Endothelial cell of umbilical vein (primary cell): ENCODE measurements around the gene MYO7B. TPM values are rescaled to one million over a fixed set of nuclear protein-coding genes. Genes with fewer than 3 reads are reported as not detected.

Experiments
- BruUV-seq: library from RNA; stranded (reverse); fragments of 400-500 nt; replicated peaks from 2 replicates; lab custom pipeline; 2021; lab: Mats Ljungman, UMichigan
- CTCF ChIA-PET: fragments of 300-600, 350-600 bp; sonication (Branson Sonifier 250); formaldehyde crosslinking; loops from one replicate; lab custom pipeline; 2021; ENCODE audit warnings: antibody characterized with exemption, inconsistent platforms; lab: Charles Lee
- POLR2A ChIA-PET: fragments of 300-600, 350-600 bp; sonication (Branson Sonifier 250); formaldehyde crosslinking; loops from one replicate; lab custom pipeline; 2021; ENCODE audit warnings: antibody characterized with exemption, inconsistent platforms; lab: Charles Lee
- DNase-seq: peaks from one replicate; pipeline ENCODE4 v3.0.0-alpha.2; 2011; ENCODE audit warnings: low read depth, low spot score
- FAIRE-seq: peaks from 2 replicates; lab custom pipeline; 2011; peaks lifted over from hg19 to GRCh38; lab: Jason Lieb, UNC
- H2AFZ ChIP-seq: 2 replicates; pipeline ENCODE4 v1.6.0; 2012; ENCODE audit warnings: low read depth, low read length, control low read depth, inconsistent platforms
- H3K27ac ChIP-seq: 2 replicates; pipeline ENCODE4 v1.5.1; 2011; ENCODE audit warnings: low read depth, mild to moderate bottlenecking, control low read depth, low read length, moderate library complexity; ENCODE audit not compliant: insufficient read depth
- H3K27me3 ChIP-seq, 2 experiments: 2 replicates each; pipeline versions ENCODE4 v1.6.0 to v1.6.1; 2011; ENCODE audit warnings: low read length in 2 of 2, mixed read lengths in 1 of 2; ENCODE audit not compliant: control insufficient read depth in 2 of 2, insufficient read depth in 2 of 2
- H3K36me3 ChIP-seq, 2 experiments: 2 replicates in 1 of 2; 3 replicates in 1 of 2; pipeline ENCODE4 v1.5.1; 2011; ENCODE audit warnings: low read length in 2 of 2, mild to moderate bottlenecking in 1 of 2, moderate library complexity in 1 of 2; ENCODE audit not compliant: control insufficient read depth in 2 of 2, insufficient read depth in 2 of 2; ENCODE audit errors: extremely low read depth in 1 of 2
- H3K4me1 ChIP-seq: 3 replicates; pipeline ENCODE4 v1.5.1; 2011; ENCODE audit warnings: mild to moderate bottlenecking, low read length; ENCODE audit not compliant: control insufficient read depth, insufficient read depth; ENCODE audit errors: extremely low read depth
- H3K4me2 ChIP-seq: 2 replicates; pipeline ENCODE4 v1.6.1; 2011; ENCODE audit warnings: low read length, control low read depth, mixed read lengths; ENCODE audit not compliant: insufficient read depth
- H3K4me3 ChIP-seq, 3 experiments: fragments of 200-600 bp in 1 of 3; sonication (generic), shearing (Covaris generic) in 1 of 3; replicated peaks in 1 of 3; 2 replicates each; pipeline ENCODE4 v1.5.1; 2011 to 2016; ENCODE audit warnings: control low read depth in 3 of 3, low read length in 3 of 3, mild to moderate bottlenecking in 2 of 3, inconsistent platforms in 1 of 3, low read depth in 1 of 3, moderate library complexity in 1 of 3; ENCODE audit not compliant: insufficient read depth in 1 of 3
- H3K79me2 ChIP-seq: 2 replicates; pipeline ENCODE4 v1.6.0; 2012; ENCODE audit warnings: low read length, inconsistent platforms; ENCODE audit not compliant: control insufficient read depth, insufficient read depth
- H3K9ac ChIP-seq: replicated peaks from 2 replicates; pipeline ENCODE3; 2011; ENCODE audit warnings: low read length, control low read depth; ENCODE audit not compliant: insufficient read depth; ENCODE audit errors: extremely low read depth
- H3K9me1 ChIP-seq: replicated peaks from 3 replicates; pipeline ENCODE4 v1.6.0; 2011; ENCODE audit warnings: mild to moderate bottlenecking, low read length; ENCODE audit not compliant: control insufficient read depth, insufficient read depth; ENCODE audit errors: extremely low read depth
- H3K9me3 ChIP-seq: replicated peaks from 2 replicates; pipeline ENCODE4 v1.5.1; 2012; ENCODE audit warnings: low read length, inconsistent platforms; ENCODE audit not compliant: control insufficient read depth, insufficient read depth
- H4K20me1 ChIP-seq: replicated peaks from 2 replicates; pipeline ENCODE3; 2011; ENCODE audit warnings: mild to moderate bottlenecking, low read length; ENCODE audit not compliant: control insufficient read depth, insufficient read depth; ENCODE audit errors: extremely low read depth
- EZH2 ChIP-seq: IDR thresholded peaks from 2 replicates; pipeline ENCODE4 v1.6.1; 2012; ENCODE audit warnings: borderline replicate concordance, low read depth, mild to moderate bottlenecking, moderate library complexity, low read length, inconsistent platforms; ENCODE audit not compliant: severe bottlenecking
- FOS ChIP-seq: IDR thresholded peaks from 2 replicates; pipeline ENCODE4 v1.6.1; 2011; ENCODE audit warnings: mild to moderate bottlenecking, low read length, moderate library complexity, borderline replicate concordance; ENCODE audit not compliant: insufficient read depth
- GATA2 ChIP-seq: IDR thresholded peaks from 2 replicates; pipeline ENCODE4 v1.7.0; 2011; ENCODE audit warnings: low read depth, mild to moderate bottlenecking, moderate library complexity, mixed read lengths, low read length; ENCODE audit not compliant: insufficient read length, insufficient read depth
- JUN ChIP-seq: IDR thresholded peaks from 2 replicates; pipeline ENCODE4 v1.6.1; 2011; ENCODE audit warnings: borderline replicate concordance, low read depth; ENCODE audit not compliant: insufficient read length, insufficient read depth
- MYC ChIP-seq: IDR thresholded peaks from one replicate; pipeline ENCODE4 v1.6.1; 2011; ENCODE audit warnings: mild to moderate bottlenecking, low read depth, low read length
- POLR2A ChIP-seq: IDR thresholded peaks from 2 replicates; pipeline ENCODE4 v1.6.1; 2012; ENCODE audit warnings: low read depth, mild to moderate bottlenecking, control low read depth, low read length
- POLR2AphosphoS5 ChIP-seq: IDR thresholded peaks from 2 replicates; pipeline ENCODE4 v1.6.1; 2012; ENCODE audit warnings: low read depth, mild to moderate bottlenecking, control low read depth, low read length, moderate library complexity; ENCODE audit not compliant: insufficient read depth
- dilution Hi-C: fragments of 300-500 bp; cut with MboI; formaldehyde crosslinking; loops from one replicate; pipeline ENCODE4 v1.15.0; 2019; ENCODE audit warnings: low sequenced_read_pairs; ENCODE audit not compliant: extremely low pct_ligation_motif_present
- intact Hi-C: fragments of 100-400 bp; cut with micrococcal nuclease; formaldehyde crosslinking; loops from one replicate; pipeline ENCODE4 v1.10.0; 2022
- polyA plus RNA-seq, 4 experiments: library from polyadenylated mRNA; depleted of rRNA in 3 of 4; stranded (reverse) in 3 of 4; unstranded in 1 of 4; fragments of >200 nt; gene quantifications; 2 replicates each; pipeline versions ENCODE4 v1.2.1 to v1.2.3, GENCODE V29; 2011 to 2012; ENCODE audit warnings: missing spikeins in 1 of 4
- total RNA-seq: library from RNA; stranded (reverse); gene quantifications from 2 replicates; pipeline ENCODE4 v1.2.3, GENCODE V29; 2021
- TF ChIP-seq, protein P1 (sequence below): IDR thresholded peaks from 2 replicates; pipeline ENCODE4 v1.6.1; 2011; ENCODE audit not compliant: insufficient read depth, insufficient read length
- TF ChIP-seq, protein P2 (sequence below), 2 donors: IDR thresholded peaks; 1 replicate in 1 of 2; 2 replicates in 1 of 2; pipeline ENCODE4 v1.5.1; 2011; ENCODE audit warnings: low read length in 2 of 2, mild to moderate bottlenecking in 2 of 2, moderate library complexity in 2 of 2, control low read depth in 1 of 2, inconsistent platforms in 1 of 2, low read depth in 1 of 2; ENCODE audit not compliant: insufficient read depth in 1 of 2; ENCODE audit errors: extremely low read depth in 1 of 2

MYO7B gene
- total and polyA plus RNA-seq, 2 donors (not counting 3 experiments of a cell fraction or from before 2014, with no cell fraction given), result 0.17 TPM; not detected in 1

DNA sequence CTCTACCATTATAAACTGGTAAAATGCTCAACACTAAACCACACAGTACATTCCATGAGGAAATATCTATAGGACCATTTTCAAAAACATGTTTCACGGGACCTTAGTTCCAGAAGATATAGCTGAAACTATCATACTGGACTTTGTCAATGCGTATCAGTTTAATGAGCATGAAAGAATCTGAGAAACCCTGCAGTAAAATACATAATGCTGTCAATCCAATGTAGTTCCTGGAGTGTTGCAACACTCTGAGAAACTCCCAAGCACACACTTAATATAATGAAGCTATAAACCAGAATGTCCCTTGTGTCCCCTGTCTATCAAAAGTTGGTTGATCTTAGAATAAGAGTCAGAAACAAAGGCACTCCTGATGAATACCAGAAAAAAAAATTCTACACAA is 25.4 kb upstream of the MYO7B start:
- no peaks in the 10 kb centered on the region for H4K20me1 ChIP-seq
- DNase-seq, result no peak
- H3K4me2 ChIP-seq, result no peak overlapping the region
- TF ChIP-seq, protein P1, sequence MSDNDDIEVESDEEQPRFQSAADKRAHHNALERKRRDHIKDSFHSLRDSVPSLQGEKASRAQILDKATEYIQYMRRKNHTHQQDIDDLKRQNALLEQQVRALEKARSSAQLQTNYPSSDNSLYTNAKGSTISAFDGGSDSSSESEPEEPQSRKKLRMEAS, result no peak
- TF ChIP-seq JUN, result no peak
- TF ChIP-seq POLR2AphosphoS5, result no peak
- no peak for TF ChIP-seq EZH2
- no peak for TF ChIP-seq GATA2
- no peak for TF ChIP-seq MYC
- TF ChIP-seq, protein P2, sequence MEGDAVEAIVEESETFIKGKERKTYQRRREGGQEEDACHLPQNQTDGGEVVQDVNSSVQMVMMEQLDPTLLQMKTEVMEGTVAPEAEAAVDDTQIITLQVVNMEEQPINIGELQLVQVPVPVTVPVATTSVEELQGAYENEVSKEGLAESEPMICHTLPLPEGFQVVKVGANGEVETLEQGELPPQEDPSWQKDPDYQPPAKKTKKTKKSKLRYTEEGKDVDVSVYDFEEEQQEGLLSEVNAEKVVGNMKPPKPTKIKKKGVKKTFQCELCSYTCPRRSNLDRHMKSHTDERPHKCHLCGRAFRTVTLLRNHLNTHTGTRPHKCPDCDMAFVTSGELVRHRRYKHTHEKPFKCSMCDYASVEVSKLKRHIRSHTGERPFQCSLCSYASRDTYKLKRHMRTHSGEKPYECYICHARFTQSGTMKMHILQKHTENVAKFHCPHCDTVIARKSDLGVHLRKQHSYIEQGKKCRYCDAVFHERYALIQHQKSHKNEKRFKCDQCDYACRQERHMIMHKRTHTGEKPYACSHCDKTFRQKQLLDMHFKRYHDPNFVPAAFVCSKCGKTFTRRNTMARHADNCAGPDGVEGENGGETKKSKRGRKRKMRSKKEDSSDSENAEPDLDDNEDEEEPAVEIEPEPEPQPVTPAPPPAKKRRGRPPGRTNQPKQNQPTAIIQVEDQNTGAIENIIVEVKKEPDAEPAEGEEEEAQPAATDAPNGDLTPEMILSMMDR (IDR thresholded peaks at IDR 0.05; ENCODE audit: extremely low read depth in 1 of 2, insufficient read depth in 1 of 2, low read depth in 1 of 2, low read length in 2 of 2), result no peak
- no peak for TF ChIP-seq FOS
- TF ChIP-seq POLR2A, result no peak
- no peaks in the 10 kb centered on the region for H3K27me3 ChIP-seq
- dilution Hi-C loops, result no loop called here
- ChIA-PET CTCF (no interaction called here), POLR2A (interaction anchor here (0.7 kb wide), 1 partner anchor 24 kb away, joined by 3 read pairs; no protein-coding TSS in a partner anchor)
- intact Hi-C loops, result no loop called here
- no peaks in the 10 kb centered on the region for H3K9me3 ChIP-seq
- H3K9me1 ChIP-seq, result no peaks in the 10 kb centered on the region
- H3K4me3 ChIP-seq, result no peak overlapping the region
- peaks cover 79% of the 10 kb centered on the region for H3K79me2 ChIP-seq
- H3K36me3 ChIP-seq, result peaks cover 4 to 10% of the 10 kb centered on the region in 2 experiments
- BruUV-seq, result no TSS peak
- H3K27ac ChIP-seq, result no peak overlapping the region
- no peak overlapping the region for H2AFZ ChIP-seq
- no peak for FAIRE-seq
- H3K4me1 ChIP-seq, result peaks cover 40% of the 10 kb centered on the region
- H3K9ac ChIP-seq, result no peak overlapping the region
